Parathyroid adenoma (tissue), 2 donors: Measurements from ENCODE around the gene TBCB.

Experiments used
- H2AFZ ChIP-seq: fragments of 300-600 bp; sonication (generic); one replicate; pipeline ENCODE4 v1.7.0; 2017; ENCODE audit warnings: antibody characterized with exemption, mild to moderate bottlenecking
- H3K27ac ChIP-seq: fragments of 300-600 bp; sonication (generic); one replicate; pipeline ENCODE4 v1.7.0; 2017
- H3K27me3 ChIP-seq: fragments of 300-600 bp; sonication (generic); one replicate; pipeline ENCODE4 v1.7.0; 2017; ENCODE audit warnings: low read length; ENCODE audit not compliant: control insufficient read depth, insufficient read depth
- H3K36me3 ChIP-seq: fragments of 300-600 bp; sonication (generic); one replicate; pipeline ENCODE4 v1.7.0; 2017; ENCODE audit warnings: low read length; ENCODE audit not compliant: control insufficient read depth, insufficient read depth
- H3K4me1 ChIP-seq: fragments of 300-600 bp; sonication (generic); one replicate; pipeline ENCODE4 v1.7.0; 2017; ENCODE audit warnings: control low read depth
- H3K4me2 ChIP-seq: fragments of 300-600 bp; sonication (generic); one replicate; pipeline ENCODE4 v1.7.0; 2017; ENCODE audit warnings: low read length
- H3K4me3 ChIP-seq: fragments of 300-600 bp; sonication (generic); one replicate; pipeline ENCODE4 v1.7.0; 2017; ENCODE audit warnings: low read depth, low read length
- H3K79me2 ChIP-seq: fragments of 300-600 bp; sonication (generic); one replicate; pipeline ENCODE4 v1.7.0; 2017; ENCODE audit warnings: control low read depth
- H3K9ac ChIP-seq: fragments of 300-600 bp; sonication (generic); one replicate; pipeline ENCODE4 v1.7.0; 2017; ENCODE audit warnings: mild to moderate bottlenecking
- H3K9me3 ChIP-seq: fragments of 300-600 bp; sonication (generic); one replicate; pipeline ENCODE4 v1.7.0; 2017; ENCODE audit warnings: low read length; ENCODE audit not compliant: control insufficient read depth
- TF ChIP-seq, protein P1 (sequence below): fragments of 300-600 bp; sonication (generic); IDR thresholded peaks from one replicate; pipeline ENCODE4 v1.7.0; 2017; ENCODE audit warnings: antibody characterized with exemption, mild to moderate bottlenecking
- donor health status: primary hyperparathyroidism.

TBCB gene

DNA sequence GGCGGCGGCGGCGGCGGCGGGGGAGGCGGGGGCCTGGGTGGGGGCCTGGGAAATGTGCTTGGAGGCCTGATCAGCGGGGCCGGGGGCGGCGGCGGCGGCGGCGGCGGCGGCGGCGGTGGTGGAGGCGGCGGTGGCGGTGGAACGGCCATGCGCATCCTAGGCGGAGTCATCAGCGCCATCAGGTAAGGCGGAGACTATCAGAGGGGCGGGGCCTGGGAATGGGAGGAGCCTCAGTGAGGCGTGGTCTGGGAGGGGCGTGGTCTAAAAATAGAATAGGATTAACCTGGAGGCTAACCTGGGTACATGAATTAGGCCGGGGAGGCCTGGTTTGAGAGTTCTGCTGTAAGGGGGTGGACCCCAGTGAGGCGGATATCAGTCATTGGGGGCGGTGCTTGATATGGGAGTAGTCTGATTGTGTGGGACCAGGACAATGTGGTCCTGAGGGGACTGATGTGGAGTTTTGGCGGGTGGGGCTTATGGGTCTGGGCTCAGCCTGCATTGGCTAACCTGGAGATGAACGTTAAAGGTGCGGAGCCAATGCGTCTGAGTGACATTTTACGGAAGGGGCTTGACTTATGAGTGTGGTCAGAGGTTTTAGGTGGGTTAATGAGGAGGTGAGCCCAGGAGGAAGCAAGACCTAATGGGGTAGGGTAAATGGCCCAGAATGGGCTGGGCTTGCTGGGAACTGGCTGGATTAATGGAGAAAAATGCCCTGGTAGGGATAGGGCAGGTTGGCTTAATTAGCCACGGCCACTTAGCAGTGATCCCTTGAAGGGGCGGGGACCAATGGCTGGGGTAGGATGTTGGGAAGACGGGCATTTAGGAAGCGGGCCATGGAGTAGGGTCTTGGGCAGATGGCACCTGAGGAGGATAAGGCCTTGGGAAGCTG, 26.0 kb downstream of the TBCB start:
- Histone ChIP-seq H2AFZ (peak overlapping the region; percentile 92), H3K27me3 (no peaks in the 10 kb centered on the region), H3K4me1 (peaks cover 8% of the 10 kb centered on the region), H3K79me2 (peaks cover 9% of the 10 kb centered on the region), H3K4me3 (peak overlapping the region; percentile 100), H3K4me2 (peak overlapping the region; percentile 96), H3K27ac (peak overlapping the region; percentile 94), H3K9me3 (no peaks in the 10 kb centered on the region), H3K9ac (peak overlapping the region; percentile 82), H3K36me3 (no peaks in the 10 kb centered on the region)
- TF ChIP-seq, protein P1, sequence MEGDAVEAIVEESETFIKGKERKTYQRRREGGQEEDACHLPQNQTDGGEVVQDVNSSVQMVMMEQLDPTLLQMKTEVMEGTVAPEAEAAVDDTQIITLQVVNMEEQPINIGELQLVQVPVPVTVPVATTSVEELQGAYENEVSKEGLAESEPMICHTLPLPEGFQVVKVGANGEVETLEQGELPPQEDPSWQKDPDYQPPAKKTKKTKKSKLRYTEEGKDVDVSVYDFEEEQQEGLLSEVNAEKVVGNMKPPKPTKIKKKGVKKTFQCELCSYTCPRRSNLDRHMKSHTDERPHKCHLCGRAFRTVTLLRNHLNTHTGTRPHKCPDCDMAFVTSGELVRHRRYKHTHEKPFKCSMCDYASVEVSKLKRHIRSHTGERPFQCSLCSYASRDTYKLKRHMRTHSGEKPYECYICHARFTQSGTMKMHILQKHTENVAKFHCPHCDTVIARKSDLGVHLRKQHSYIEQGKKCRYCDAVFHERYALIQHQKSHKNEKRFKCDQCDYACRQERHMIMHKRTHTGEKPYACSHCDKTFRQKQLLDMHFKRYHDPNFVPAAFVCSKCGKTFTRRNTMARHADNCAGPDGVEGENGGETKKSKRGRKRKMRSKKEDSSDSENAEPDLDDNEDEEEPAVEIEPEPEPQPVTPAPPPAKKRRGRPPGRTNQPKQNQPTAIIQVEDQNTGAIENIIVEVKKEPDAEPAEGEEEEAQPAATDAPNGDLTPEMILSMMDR: no peak

DNA sequence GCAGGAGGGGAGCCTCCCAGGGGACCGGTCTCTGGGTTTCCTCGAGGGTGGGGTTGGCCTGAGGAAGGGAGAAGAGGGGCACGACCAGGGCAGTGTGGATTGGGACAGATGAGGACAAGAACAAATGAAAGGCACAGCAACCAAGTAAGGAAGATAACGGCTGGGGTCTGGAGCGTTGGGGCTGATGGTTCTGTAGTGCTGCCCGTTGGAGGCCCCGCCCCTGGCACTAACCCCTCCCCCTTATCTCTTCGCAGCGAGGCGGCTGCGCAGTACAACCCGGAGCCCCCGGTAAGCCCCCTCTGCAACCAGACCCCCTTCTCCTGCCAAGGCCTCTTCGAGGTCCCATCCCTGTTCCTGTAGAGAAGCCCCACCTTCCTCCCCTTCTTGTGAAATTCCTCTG, 26.8 kb downstream of the TBCB start:
- TF ChIP-seq, protein P1: no peak
- H3K4me1 ChIP-seq: peaks cover under 1% of the 10 kb centered on the region
- no peaks in the 10 kb centered on the region for H3K9me3 ChIP-seq
- H3K36me3 ChIP-seq: no peaks in the 10 kb centered on the region
- no peak overlapping the region for H3K4me3 ChIP-seq
- H3K4me2 ChIP-seq: no peak overlapping the region
- H3K27me3 ChIP-seq: no peaks in the 10 kb centered on the region
- no peak overlapping the region for H3K9ac ChIP-seq
- no peak overlapping the region for H3K27ac ChIP-seq
- peaks cover 9% of the 10 kb centered on the region for H3K79me2 ChIP-seq
- no peak overlapping the region for H2AFZ ChIP-seq

DNA sequence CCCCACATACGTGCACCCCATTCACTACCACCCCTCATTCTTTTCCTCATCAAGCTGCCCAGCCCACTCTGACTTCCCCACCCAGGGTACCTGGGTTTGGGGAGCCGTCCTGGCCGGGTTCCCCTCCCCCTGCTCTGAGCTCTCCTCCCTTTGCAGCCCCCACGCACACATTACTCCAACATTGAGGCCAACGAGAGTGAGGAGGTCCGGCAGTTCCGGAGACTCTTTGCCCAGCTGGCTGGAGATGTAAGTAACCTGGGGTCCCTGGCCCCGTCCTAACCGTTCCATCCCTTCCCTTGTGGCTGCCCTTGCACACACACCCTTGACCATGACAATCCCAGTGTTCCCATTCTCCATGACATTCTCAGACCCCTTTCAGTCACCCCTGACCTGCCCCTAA, 27.2 kb downstream of the TBCB start:
- Histone ChIP-seq H3K36me3 (no peaks in the 10 kb centered on the region), H3K4me1 (no peaks in the 10 kb centered on the region), H3K4me2 (no peak overlapping the region), H3K79me2 (peaks cover 9% of the 10 kb centered on the region), H3K27ac (no peak overlapping the region), H2AFZ (no peak overlapping the region), H3K9ac (no peak overlapping the region), H3K27me3 (no peaks in the 10 kb centered on the region), H3K4me3 (no peak overlapping the region), H3K9me3 (no peaks in the 10 kb centered on the region)
- TF ChIP-seq, protein P1: no peak

DNA sequence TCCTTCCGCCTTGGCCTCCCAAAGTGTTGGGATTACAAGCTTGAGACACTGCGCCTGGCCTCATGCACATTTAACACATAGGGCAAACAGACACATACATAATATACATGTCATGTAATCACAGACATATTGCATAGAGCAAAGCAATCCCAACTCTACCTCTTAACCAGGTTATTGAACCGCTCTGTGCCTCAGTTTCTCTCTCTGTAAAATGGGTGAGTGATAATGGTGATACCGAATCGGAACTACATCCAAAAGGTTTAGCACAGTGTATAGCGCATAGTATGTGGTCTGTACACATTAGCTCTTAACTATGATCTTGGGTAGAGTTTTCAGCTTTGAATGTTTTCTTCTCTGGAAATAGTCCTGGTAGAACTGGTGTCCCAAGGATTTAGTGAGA, 29.4 kb downstream of the TBCB start:
- Histone ChIP-seq H3K4me1 (no peaks in the 10 kb centered on the region), H3K4me2 (no peak overlapping the region), H2AFZ (no peak overlapping the region), H3K36me3 (no peaks in the 10 kb centered on the region), H3K9ac (no peak overlapping the region), H3K9me3 (no peaks in the 10 kb centered on the region), H3K27me3 (no peaks in the 10 kb centered on the region), H3K79me2 (peaks cover 9% of the 10 kb centered on the region), H3K4me3 (no peak overlapping the region), H3K27ac (no peak overlapping the region)
- TF ChIP-seq, protein P1: no peak
